NCI-H1417 treated with DMSO at 0.1 percent for 48 hours (cell line): ENCODE measurements around the gene PC.

Experiments used
- DNase-seq: peaks from one replicate; lab custom pipeline; 2025; lab: John Stamatoyannopoulos, UW

Gene PC

GRCh38 chr11:66864924-66865697, 93.1 kb downstream of the PC start:
- peak; percentile 6 for DNase-seq

- no peak for DNase-seq
These were observed 93.8 kb downstream of the PC start for GRCh38 chr11:66864172-66864901.

- no peak for DNase-seq
These were observed 94.6 kb downstream of the PC start for GRCh38 chr11:66863428-66864125.

- no peak for DNase-seq
These were observed 95.6 kb downstream of the PC start for GRCh38 chr11:66862559-66863037.

- no peak for DNase-seq
These were observed 96.2 kb downstream of the PC start for GRCh38 chr11:66861774-66862558.

- no peak for DNase-seq
These were observed 97.0 kb downstream of the PC start for GRCh38 chr11:66861038-66861773.

GRCh38 chr11:66860449-66860831, 97.7 kb downstream of the PC start:
- DNase-seq, result no peak

- DNase-seq, result no peak
These were observed 98.3 kb downstream of the PC start for GRCh38 chr11:66859686-66860448.

- no peak for DNase-seq
These were observed 99.1 kb downstream of the PC start for GRCh38 chr11:66858939-66859685.

- DNase-seq, result no peak
These were observed 99.8 kb downstream of the PC start for GRCh38 chr11:66858186-66858938.

- DNase-seq, result no peak
These were observed 100.3 kb downstream of the PC start for GRCh38 chr11:66857927-66858185.

- DNase-seq, result no peak
These were observed 100.8 kb downstream of the PC start for GRCh38 chr11:66857234-66857926.

- no peak for DNase-seq
These were observed 101.5 kb downstream of the PC start, which contains the start of gene LRFN4 for GRCh38 chr11:66856496-66857233. Gene LRFN4, plus strand, starts transcription at chr11:66857064. Its CDS starts 681 bp downstream, at chr11:66857745.

- DNase-seq, result no peak
These were observed 102.3 kb downstream of the PC start for GRCh38 chr11:66855574-66856495.

GRCh38 chr11:66854729-66855211, 103.4 kb downstream of the PC start:
- DNase-seq, result no peak

GRCh38 chr11:66854231-66854661, 103.9 kb downstream of the PC start:
- DNase-seq, result no peak
